Measurements from ENCODE around the gene RECQL5. TPM values are rescaled to one million over a fixed set of nuclear protein-coding genes. Genes with fewer than 3 reads are reported as not detected.

Gene RECQL5
- polyA plus RNA-seq, 1 experiment = 9.3 TPM

- CTCF ChIA-PET = interaction anchor here (0.8 to 16.8 kb wide), 6 partner anchors 10 to 95 kb away, joined by 3 to 226 read pairs (median 6); partner anchors contain the start of genes RECQL5, SAP30BP and SMIM5
- H3K9me3 ChIP-seq (ENCODE audit: control insufficient read depth, insufficient read depth, low read length) = no peaks in the 10 kb centered on the region
- no peak for DNase-seq (ENCODE audit: low read depth, low spot score)
- no peak overlapping the region for H3K27ac ChIP-seq (ENCODE audit: low read depth, low read length)
- H3K27me3 ChIP-seq (ENCODE audit: control insufficient read depth, insufficient read depth, low read length) = no peaks in the 10 kb centered on the region
- H3K4me3 ChIP-seq (ENCODE audit: low read depth, low read length) = no peak overlapping the region
- TF ChIP-seq, protein P1, sequence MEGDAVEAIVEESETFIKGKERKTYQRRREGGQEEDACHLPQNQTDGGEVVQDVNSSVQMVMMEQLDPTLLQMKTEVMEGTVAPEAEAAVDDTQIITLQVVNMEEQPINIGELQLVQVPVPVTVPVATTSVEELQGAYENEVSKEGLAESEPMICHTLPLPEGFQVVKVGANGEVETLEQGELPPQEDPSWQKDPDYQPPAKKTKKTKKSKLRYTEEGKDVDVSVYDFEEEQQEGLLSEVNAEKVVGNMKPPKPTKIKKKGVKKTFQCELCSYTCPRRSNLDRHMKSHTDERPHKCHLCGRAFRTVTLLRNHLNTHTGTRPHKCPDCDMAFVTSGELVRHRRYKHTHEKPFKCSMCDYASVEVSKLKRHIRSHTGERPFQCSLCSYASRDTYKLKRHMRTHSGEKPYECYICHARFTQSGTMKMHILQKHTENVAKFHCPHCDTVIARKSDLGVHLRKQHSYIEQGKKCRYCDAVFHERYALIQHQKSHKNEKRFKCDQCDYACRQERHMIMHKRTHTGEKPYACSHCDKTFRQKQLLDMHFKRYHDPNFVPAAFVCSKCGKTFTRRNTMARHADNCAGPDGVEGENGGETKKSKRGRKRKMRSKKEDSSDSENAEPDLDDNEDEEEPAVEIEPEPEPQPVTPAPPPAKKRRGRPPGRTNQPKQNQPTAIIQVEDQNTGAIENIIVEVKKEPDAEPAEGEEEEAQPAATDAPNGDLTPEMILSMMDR (IDR thresholded peaks at IDR 0.05; ENCODE audit: low read depth, low read length) = peak; percentile 26
- POLR2A ChIA-PET = interaction anchor here (0.6 kb wide), 1 partner anchor 118 kb away, joined by 3 read pairs; no protein-coding TSS in a partner anchor
These were observed 12.8 kb downstream of the RECQL5 start for GRCh38 chr17:75654176-75654575.

GRCh38 chr17:75652934-75653549 lies 13.9 kb downstream of the RECQL5 start:
- ChIA-PET CTCF (interaction anchor here (0.6 to 16.8 kb wide), 6 partner anchors 8 to 96 kb away, joined by 3 to 226 read pairs (median 10); partner anchors contain the start of gene SMIM5), POLR2A (no interaction called here)
- TF ChIP-seq, protein P1 (IDR thresholded peaks at IDR 0.05; ENCODE audit: low read depth, low read length) = peak; percentile 88
- no peak overlapping the region for H3K4me3 ChIP-seq (ENCODE audit: low read depth, low read length)
- no peaks in the 10 kb centered on the region for H3K27me3 ChIP-seq (ENCODE audit: control insufficient read depth, insufficient read depth, low read length)
- H3K9me3 ChIP-seq (ENCODE audit: control insufficient read depth, insufficient read depth, low read length) = no peaks in the 10 kb centered on the region
- H3K27ac ChIP-seq (ENCODE audit: low read depth, low read length) = no peak overlapping the region
- DNase-seq (ENCODE audit: low read depth, low spot score) = no peak

GRCh38 chr17:75652341-75652740 lies 14.6 kb downstream of the RECQL5 start:
- CTCF ChIA-PET = interaction anchor here (0.5 to 16.8 kb wide), 6 partner anchors 8 to 96 kb away, joined by 3 to 226 read pairs (median 10); partner anchors contain the start of gene SMIM5

DNA sequence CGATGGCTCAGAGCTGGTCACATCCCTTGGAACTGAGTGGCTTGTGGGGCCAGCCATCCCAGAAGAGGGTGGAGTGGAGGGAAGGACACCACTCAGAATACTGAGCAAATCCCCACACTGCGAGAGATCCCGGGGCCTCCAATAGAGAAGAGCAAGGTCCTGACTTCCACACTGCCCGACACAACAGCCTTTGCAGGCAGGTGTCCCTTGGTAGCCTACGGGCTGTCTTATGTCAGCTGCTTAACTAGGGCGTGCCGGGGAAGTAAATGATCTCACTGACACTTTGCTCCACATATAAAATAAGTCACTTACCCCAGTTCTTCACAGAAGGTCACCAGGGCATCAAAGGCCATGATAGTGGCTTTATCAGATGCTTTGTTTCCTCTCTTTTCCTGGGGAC lies 16.1 kb downstream of the RECQL5 start:
- H3K27ac ChIP-seq (ENCODE audit: low read depth, low read length) = no peak overlapping the region
- TF ChIP-seq, protein P1 (IDR thresholded peaks at IDR 0.05; ENCODE audit: low read depth, low read length) = no peak
- ChIA-PET POLR2A (no interaction called here), CTCF (interaction anchor here (3.3 to 16.8 kb wide), 2 partner anchors 17 to 98 kb away, joined by 21 to 226 read pairs; partner anchors contain the start of gene SMIM5)
- H3K4me3 ChIP-seq (ENCODE audit: low read depth, low read length) = no peak overlapping the region
- no peaks in the 10 kb centered on the region for H3K9me3 ChIP-seq (ENCODE audit: control insufficient read depth, insufficient read depth, low read length)
- H3K27me3 ChIP-seq (ENCODE audit: control insufficient read depth, insufficient read depth, low read length) = no peaks in the 10 kb centered on the region
- DNase-seq (ENCODE audit: low read depth, low spot score) = no peak

More at GRCh38 chr17:75652341-75652740, 14.6 kb downstream of the RECQL5 start:
- Histone ChIP-seq H3K27me3 (ENCODE audit: control insufficient read depth, insufficient read depth, low read length) (no peaks in the 10 kb centered on the region), H3K27ac (ENCODE audit: low read depth, low read length) (no peak overlapping the region), H3K9me3 (ENCODE audit: control insufficient read depth, insufficient read depth, low read length) (no peaks in the 10 kb centered on the region), H3K4me3 (ENCODE audit: low read depth, low read length) (no peak overlapping the region)
- POLR2A ChIA-PET = no interaction called here
- no peak for DNase-seq (ENCODE audit: low read depth, low spot score)
- TF ChIP-seq, protein P1 (IDR thresholded peaks at IDR 0.05; ENCODE audit: low read depth, low read length) = no peak

DNA sequence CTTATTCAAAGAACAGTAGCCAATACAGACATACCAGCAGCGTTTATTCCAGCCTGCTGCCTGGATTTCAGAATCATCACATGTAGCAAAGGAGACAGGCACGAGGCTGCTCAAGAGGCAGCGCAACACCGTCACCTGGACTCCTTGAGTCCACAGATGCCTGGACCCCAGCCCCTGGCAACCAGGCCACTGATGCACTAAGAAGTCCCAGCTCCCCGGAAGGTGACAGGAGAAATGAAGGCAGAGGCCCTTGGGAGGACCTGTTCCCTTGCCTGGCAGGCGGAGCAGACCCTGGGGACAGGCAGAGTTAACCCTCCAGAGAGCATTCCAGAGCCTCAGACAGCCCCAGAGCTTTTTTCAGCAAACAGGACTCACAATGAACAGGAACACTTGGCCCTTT lies 17.3 kb downstream of the RECQL5 start:
- no peaks in the 10 kb centered on the region for H3K9me3 ChIP-seq (ENCODE audit: control insufficient read depth, insufficient read depth, low read length)
- no peak overlapping the region for H3K4me3 ChIP-seq (ENCODE audit: low read depth, low read length)
- ChIA-PET POLR2A (no interaction called here), CTCF (interaction anchor here (2.1 to 16.8 kb wide), 2 partner anchors 16 to 98 kb away, joined by 8 to 226 read pairs; partner anchors contain the start of gene SMIM5)
- TF ChIP-seq, protein P1 (IDR thresholded peaks at IDR 0.05; ENCODE audit: low read depth, low read length) = no peak
- no peaks in the 10 kb centered on the region for H3K27me3 ChIP-seq (ENCODE audit: control insufficient read depth, insufficient read depth, low read length)
- H3K27ac ChIP-seq (ENCODE audit: low read depth, low read length) = no peak overlapping the region
- no peak for DNase-seq (ENCODE audit: low read depth, low spot score)
